ENCODE measurements around the gene LRBA.
"Not testable (repeated sequence)": the region's sequence is repeated elsewhere in the genome, so short reads cannot be mapped to it uniquely, and the experiment has no call there.

LRBA gene, protein sequence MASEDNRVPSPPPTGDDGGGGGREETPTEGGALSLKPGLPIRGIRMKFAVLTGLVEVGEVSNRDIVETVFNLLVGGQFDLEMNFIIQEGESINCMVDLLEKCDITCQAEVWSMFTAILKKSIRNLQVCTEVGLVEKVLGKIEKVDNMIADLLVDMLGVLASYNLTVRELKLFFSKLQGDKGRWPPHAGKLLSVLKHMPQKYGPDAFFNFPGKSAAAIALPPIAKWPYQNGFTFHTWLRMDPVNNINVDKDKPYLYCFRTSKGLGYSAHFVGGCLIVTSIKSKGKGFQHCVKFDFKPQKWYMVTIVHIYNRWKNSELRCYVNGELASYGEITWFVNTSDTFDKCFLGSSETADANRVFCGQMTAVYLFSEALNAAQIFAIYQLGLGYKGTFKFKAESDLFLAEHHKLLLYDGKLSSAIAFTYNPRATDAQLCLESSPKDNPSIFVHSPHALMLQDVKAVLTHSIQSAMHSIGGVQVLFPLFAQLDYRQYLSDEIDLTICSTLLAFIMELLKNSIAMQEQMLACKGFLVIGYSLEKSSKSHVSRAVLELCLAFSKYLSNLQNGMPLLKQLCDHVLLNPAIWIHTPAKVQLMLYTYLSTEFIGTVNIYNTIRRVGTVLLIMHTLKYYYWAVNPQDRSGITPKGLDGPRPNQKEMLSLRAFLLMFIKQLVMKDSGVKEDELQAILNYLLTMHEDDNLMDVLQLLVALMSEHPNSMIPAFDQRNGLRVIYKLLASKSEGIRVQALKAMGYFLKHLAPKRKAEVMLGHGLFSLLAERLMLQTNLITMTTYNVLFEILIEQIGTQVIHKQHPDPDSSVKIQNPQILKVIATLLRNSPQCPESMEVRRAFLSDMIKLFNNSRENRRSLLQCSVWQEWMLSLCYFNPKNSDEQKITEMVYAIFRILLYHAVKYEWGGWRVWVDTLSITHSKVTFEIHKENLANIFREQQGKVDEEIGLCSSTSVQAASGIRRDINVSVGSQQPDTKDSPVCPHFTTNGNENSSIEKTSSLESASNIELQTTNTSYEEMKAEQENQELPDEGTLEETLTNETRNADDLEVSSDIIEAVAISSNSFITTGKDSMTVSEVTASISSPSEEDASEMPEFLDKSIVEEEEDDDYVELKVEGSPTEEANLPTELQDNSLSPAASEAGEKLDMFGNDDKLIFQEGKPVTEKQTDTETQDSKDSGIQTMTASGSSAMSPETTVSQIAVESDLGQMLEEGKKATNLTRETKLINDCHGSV (N-terminal part only)

DNA sequence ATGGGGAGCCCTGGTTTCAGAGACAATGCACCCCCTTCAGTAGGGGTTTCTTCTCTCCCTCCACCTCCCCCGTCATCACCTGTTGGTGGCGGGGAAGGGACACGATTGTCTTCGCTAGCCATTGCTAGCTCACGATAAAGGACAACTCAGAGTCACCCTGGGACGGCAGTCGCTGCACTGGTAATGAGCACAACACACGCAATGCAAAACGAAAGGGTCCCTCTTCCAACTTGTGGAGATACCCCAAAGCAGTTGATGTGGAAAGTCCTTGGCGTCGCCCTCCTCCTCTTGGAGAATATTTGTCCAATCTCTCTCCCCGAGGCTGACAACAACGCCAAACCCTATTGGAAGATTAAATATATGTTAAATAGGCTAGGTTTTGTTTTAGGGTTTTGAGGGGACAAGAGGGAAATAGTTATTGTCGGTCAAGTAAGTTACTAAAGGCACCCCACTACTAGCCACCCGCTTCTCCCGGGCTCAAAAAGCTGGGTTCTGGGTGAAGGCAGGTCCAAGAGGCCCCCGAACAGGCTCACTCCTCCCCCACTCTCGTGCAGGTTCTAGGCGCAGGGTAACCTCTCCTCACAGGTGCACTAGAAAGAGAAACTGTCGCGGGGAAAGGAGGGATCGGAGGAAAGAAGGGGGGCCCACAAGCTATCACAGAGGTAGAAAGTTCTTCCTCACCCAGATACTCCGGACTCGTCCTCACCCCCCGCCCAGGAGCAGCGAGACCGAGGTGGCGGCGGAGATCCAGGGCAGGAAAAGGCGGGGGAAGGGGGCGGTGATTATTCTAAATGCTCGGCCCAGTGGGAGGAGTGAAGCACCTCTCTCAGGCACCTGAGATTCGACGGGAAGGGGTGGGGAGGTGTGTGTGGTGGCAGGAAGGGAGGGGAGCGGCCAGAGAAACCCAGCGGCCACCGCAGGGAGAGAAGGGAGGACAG lies at the start of gene LRBA:
Gene LRBA, minus strand, starts transcription at position 764 of the 938 bp plus-strand sequence. Its CDS starts 642 bp downstream, at position 122.
- DNase-seq (ENCODE audit: low read depth): no peak

- not testable (repeated sequence) for DNase-seq (ENCODE audit: low read depth)
Measured at GRCh38 chr4:151063143-151063542, 48.1 kb upstream of the LRBA start.

DNA sequence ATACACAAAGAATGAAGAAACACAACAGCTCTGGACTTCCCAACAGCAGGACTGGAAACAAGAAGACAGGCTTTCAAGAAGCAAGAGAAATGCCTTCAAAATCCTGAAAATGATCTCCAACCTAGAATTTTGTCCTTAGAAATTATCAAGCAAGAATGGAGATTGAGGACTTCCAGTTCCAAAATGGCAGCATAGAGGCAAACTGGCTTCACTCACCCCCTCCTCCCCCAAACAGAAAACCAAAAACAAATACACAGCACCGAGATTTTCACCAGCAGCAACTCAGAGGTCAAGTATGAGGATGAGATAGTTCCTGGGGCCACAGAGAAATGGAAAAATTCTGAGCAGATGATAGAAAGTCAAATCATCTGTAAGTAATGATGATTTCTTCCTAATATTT lies 40.5 kb upstream of the LRBA start:
- DNase-seq (ENCODE audit: low read depth): no peak

DNA sequence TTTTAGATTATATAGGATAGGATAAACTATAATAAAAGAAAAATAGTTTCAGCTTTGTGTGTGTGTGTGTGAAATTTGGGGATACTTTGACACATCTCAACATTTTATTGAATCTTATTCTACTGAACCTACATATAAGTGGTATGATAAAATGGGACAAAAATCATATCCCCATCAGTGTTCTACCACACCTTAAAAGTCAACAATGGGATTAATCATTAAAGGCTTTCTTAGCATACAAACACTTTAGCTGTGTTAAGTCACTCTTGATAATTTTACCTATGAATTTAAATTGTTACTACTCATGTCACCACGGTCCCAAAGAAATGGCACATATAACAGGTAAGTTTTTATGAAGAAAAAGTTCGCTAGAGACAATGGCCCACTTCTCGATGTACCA lies 37.7 kb upstream of the LRBA start:
- DNase-seq (ENCODE audit: low read depth): no peak

DNA sequence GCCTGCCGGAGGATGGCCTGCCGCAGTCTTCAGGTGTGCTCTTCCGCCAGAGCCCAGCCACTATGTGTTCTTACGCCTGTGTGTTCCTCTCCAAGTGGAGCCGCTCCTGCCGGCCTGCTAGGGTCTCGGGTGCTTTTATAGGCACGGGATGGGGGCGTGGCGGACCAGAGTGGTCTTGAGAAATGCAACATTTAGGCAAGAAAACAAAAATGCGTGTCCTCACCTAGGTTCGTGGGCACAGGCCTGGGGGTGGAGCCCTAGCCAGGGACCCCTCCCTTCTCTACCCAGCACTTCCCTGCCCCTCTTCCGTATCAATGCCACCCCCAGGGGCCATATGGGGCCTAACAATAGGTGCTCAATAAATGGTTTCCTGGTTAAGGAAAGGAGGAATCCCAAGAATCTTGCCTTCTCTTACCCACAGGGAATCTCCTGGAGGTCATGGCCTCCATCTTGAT lies 34.4 kb upstream of the LRBA start:
- no peak for DNase-seq (ENCODE audit: low read depth)

DNA sequence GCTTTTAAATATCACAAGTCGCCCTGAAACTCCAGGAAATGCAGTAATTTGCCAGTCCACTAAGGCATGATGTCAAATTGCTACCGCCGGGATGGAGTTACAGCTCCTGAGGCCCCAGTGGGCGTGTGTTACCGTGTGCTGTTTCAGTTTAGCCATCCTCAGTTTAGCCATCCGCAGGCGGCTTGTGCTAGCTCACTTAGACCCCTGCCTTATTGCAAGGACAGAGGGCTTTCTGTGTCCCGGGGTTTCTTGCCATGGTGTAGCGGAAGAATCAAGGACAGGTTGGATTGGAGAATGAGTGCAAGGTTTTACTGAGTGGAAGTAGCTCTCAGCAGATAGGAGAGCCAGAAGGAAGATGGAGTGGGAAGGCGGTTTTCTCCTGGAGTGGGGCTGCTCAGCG lies 33.8 kb upstream of the LRBA start:
- no peak for DNase-seq (ENCODE audit: low read depth)

- no peak for DNase-seq (ENCODE audit: low read depth)
Measured at GRCh38 chr4:151046609-151047008, 31.5 kb upstream of the LRBA start.

DNA sequence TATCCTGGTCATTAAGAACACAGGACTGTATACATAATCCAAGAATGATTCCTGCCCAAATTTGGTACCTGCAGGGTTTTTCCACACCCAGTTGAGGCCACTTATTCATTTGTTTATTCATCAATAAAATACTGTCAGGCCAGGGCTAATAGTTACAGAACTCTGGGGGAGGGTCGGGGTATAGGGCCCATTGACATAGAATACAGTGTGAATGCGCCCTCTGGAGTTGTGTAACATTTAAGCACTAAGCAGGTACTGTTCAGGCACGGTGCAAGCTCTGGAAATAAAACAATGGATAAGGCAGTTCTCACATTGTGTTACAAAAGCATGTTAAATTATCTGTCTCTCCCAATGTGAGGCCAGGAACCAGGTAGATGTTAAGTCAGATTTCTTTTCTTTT lies 30.8 kb upstream of the LRBA start:
- DNase-seq (ENCODE audit: low read depth): no peak

DNA sequence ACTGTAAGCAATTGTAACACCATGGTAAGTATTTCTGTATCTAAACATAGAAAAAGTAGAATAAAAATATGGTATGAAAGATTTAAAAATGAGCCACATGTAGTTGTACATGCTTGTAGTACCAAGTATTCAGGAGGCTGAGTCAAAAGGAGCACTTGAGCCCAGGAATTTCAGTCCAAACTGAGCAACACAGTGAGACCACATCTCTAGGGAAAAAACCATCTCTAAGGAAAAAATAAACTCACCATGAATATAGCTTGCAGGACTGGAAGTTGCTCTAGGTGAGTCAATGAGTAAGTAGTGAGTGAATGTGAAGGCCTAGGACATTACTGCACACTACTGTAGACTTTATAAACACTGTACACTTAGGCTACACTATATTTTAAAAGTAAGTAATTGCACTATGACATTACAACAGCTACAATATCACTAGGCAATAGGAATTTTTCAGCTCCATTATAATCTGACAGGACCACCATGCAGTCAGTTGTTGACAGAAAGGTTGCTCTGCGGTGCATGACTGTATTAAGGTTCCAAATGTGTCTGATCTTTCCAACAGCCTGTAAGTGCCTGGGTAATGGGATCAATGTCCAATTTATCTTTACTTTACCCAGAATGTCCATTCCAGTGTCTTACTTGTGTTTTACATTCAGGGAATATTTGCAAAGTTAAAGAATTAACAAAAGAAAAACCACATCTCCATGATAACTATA lies 28.9 kb upstream of the LRBA start:
- no peak for DNase-seq (ENCODE audit: low read depth)

DNA sequence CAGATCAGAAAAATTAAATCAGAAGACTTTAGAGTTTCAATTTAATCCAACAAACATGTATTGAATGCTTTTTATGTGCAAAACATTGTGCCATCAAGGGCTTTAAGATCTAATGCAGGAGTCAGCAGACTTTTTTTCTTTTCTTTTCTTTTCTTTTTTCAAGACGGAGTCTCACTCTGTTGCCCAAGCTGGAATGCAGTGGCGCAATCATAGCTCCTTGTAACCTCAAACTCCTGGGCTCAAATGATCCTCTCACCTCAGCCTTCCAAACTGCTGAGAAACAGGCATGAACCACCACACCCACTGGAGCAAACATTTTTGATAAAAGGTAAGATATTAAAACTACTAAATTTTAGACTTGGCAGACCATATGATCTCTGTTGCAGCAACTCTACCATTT lies 24.6 kb upstream of the LRBA start:
- no peak for DNase-seq (ENCODE audit: low read depth)

- DNase-seq (ENCODE audit: low read depth): no peak
Measured at GRCh38 chr4:151038452-151039157, 23.5 kb upstream of the LRBA start.

GRCh38 chr4:151035911-151036310 lies 20.8 kb upstream of the LRBA start:
- no peak for DNase-seq (ENCODE audit: low read depth)

DNA sequence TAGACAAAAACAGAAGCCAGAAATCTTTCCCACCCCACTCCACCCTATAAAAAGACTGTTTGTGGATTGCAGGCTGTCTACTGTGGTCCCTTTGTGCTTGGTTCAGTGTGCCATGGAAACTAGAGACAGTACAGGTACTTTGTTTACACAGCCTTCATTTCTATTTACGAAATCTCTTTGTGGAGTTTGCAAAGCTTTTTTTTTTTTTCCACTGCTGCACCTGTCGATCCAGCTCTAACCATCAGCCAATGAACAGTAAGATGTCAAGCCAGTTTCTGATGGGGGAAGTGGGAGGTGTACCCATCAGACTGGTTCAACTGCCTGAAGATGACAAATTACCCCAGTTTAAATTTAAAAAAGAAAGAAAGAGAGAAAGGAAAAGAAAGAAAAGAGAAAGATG lies 20.2 kb upstream of the LRBA start:
- DNase-seq (ENCODE audit: low read depth): no peak

GRCh38 chr4:151034829-151035228 lies 19.7 kb upstream of the LRBA start:
- DNase-seq (ENCODE audit: low read depth): no peak

GRCh38 chr4:151031831-151032605 lies 16.9 kb upstream of the LRBA start:
- DNase-seq (ENCODE audit: low read depth): peak; percentile 22

DNA sequence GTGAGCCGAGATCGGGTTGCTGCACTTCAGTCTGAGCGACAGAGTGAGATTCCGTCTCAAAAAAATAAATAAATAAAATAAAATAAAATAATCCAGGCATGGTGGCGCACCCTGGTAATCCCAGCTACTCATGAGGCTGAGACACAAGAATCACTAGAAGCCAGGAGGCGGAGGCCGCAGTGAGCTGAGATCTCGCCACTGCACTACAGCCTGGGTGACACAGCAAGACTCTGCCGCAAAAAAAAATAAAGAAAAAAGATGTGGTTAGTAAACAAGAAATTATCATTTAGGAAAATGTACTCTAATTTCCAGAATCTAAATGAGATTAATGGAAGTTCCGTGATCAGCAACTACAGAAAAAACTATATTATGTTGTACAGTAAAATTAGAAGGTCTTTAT lies 14.5 kb upstream of the LRBA start:
- no peak for DNase-seq (ENCODE audit: low read depth)

- DNase-seq (ENCODE audit: low read depth): not testable (repeated sequence)
Measured at GRCh38 chr4:151029006-151029405, 13.9 kb upstream of the LRBA start.

GRCh38 chr4:151025759-151026158 lies 10.7 kb upstream of the LRBA start:
- no peak for DNase-seq (ENCODE audit: low read depth)

- no peak for DNase-seq (ENCODE audit: low read depth)
Measured at GRCh38 chr4:151022586-151022985, 7.5 kb upstream of the LRBA start.

All from GM04503 (cell line).